ENCODE measurements around the gene AGR3. TPM values are rescaled to one million over a fixed set of nuclear protein-coding genes. Genes with fewer than 3 reads are reported as not detected.

AGR3 gene
- total RNA-seq, 1 experiment from 2014 or later, result not detected

- Histone ChIP-seq H3K4me2 (ENCODE audit: low read length) (no peak overlapping the region), H3K4me3 (replicated peaks in 1 of 2; ENCODE audit: low read depth in 1 of 2, low read length in 2 of 2) (no peak overlapping the region), H3K4me1 (ENCODE audit: control insufficient read depth in 1 of 2, insufficient read depth in 2 of 2, low read length in 2 of 2) (peaks cover 0 to 9% of the 10 kb centered on the region in 2 experiments; a peak in 2 of 4 replicates), H3K9me2 (ENCODE audit: insufficient read depth) (no peaks in the 10 kb centered on the region), H4K20me1 (ENCODE audit: insufficient read depth) (no peaks in the 10 kb centered on the region), H3K9ac (ENCODE audit: low read length) (no peak overlapping the region), H2AFZ (ENCODE audit: low read depth, low read length, poor library complexity, severe bottlenecking) (no peak overlapping the region), H3K79me2 (ENCODE audit: insufficient read depth, low read length) (no peaks in the 10 kb centered on the region), H3K36me3 (ENCODE audit: control insufficient read depth in 1 of 2, insufficient read depth in 2 of 2, low read length in 2 of 2) (no peaks in the 10 kb centered on the region), H3K9me3 (ENCODE audit: control insufficient read depth in 1 of 2, insufficient read depth in 1 of 2, low read depth in 1 of 2, low read length in 2 of 2) (no peaks in the 10 kb centered on the region), H3K27me3 (ENCODE audit: insufficient read depth, low read length) (no peaks in the 10 kb centered on the region), H3K27ac (ENCODE audit: low read depth, low read length) (no peak overlapping the region)
- ChIA-PET POLR2A (no interaction called here), CTCF (no interaction called here), RAD21 (ENCODE audit: low non-redundant PET in 1 of 2, low total read pairs in 2 of 2, uncharacterized antibody in 2 of 2, unreplicated experiment in 2 of 2) (no interaction called here)
- no TSS peak for BruUV-seq (replicated peaks)
- ATAC-seq (no peak), DNase-seq (ENCODE audit: low read depth, low spot score) (no peak)
- TF ChIP-seq YY1 (IDR thresholded peaks at IDR 0.05; ENCODE audit: extremely low read depth, insufficient replicate concordance, low read depth, low read length) (no peak), ZFX (IDR thresholded peaks at IDR 0.05) (no peak), ZBTB33 (IDR thresholded peaks at IDR 0.05; ENCODE audit: extremely low read depth, insufficient replicate concordance, low read length) (no peak), EGR1 (IDR thresholded peaks at IDR 0.05; ENCODE audit: low read depth) (no peak), SRF (IDR thresholded peaks at IDR 0.05; ENCODE audit: low read depth) (no peak), JUND (IDR thresholded peaks at IDR 0.05) (no peak), TCF7L2 (IDR thresholded peaks at IDR 0.05; ENCODE audit: borderline replicate concordance, extremely low read depth, insufficient read depth, insufficient read length) (no peak), CEBPB (IDR thresholded peaks at IDR 0.05; ENCODE audit: low read depth) (no peak), ZNF274 (IDR thresholded peaks at IDR 0.05; ENCODE audit: low read depth, low read length) (no peak), POLR2A (IDR thresholded peaks at IDR 0.05; ENCODE audit: borderline replicate concordance, extremely low read depth, insufficient read depth, insufficient read length) (no peak), SIN3A (IDR thresholded peaks at IDR 0.05; ENCODE audit: low read depth) (no peak), FOSL1 (IDR thresholded peaks at IDR 0.05; ENCODE audit: low read depth) (no peak), CBX3 (IDR thresholded peaks at IDR 0.05; ENCODE audit: low read depth) (no peak), ELF1 (IDR thresholded peaks at IDR 0.05; ENCODE audit: borderline replicate concordance, low read depth) (no peak), EZH2 (IDR thresholded peaks at IDR 0.05) (no peak), RAD21 (IDR thresholded peaks at IDR 0.05; ENCODE audit: low read depth) (no peak), MAX (IDR thresholded peaks at IDR 0.05) (no peak), ATF3 (IDR thresholded peaks at IDR 0.05) (no peak), EZH2phosphoT487 (IDR thresholded peaks at IDR 0.05; ENCODE audit: borderline replicate concordance) (no peak), SP1 (IDR thresholded peaks at IDR 0.05; ENCODE audit: low read depth) (no peak)
- intact Hi-C loops (cut with micrococcal nuclease), result no loop called here
Observed at GRCh38 chr7:16822029-16822428, 59.8 kb downstream of the AGR3 start.

All from HCT116 (cell line).